T47D (cell line): ENCODE results near the gene ALOX15B.
"Not testable (repeated sequence)": the region's sequence is repeated elsewhere in the genome, so short reads cannot be mapped to it uniquely, and the experiment has no call there.

Experiments used
- DNase-seq, 2 experiments: peaks; one replicate each; pipeline versions ENCODE4 v3.0.0 to v3.0.0-alpha.2; 2011 to 2012; ENCODE audit warnings: low read depth in 1 of 2, low spot score in 1 of 2
- JUND ChIP-seq: IDR thresholded peaks from 2 replicates; pipeline ENCODE4 v1.6.1; 2012; ENCODE audit warnings: low read depth
- in situ Hi-C: cut with HindIII; loops from 2 replicates; pipeline ENCODE4 v1.10.0; 2016; ENCODE audit warnings: low sequenced_read_pairs, low pct_unique_long_range_greater_than_20kb

ALOX15B gene

DNA sequence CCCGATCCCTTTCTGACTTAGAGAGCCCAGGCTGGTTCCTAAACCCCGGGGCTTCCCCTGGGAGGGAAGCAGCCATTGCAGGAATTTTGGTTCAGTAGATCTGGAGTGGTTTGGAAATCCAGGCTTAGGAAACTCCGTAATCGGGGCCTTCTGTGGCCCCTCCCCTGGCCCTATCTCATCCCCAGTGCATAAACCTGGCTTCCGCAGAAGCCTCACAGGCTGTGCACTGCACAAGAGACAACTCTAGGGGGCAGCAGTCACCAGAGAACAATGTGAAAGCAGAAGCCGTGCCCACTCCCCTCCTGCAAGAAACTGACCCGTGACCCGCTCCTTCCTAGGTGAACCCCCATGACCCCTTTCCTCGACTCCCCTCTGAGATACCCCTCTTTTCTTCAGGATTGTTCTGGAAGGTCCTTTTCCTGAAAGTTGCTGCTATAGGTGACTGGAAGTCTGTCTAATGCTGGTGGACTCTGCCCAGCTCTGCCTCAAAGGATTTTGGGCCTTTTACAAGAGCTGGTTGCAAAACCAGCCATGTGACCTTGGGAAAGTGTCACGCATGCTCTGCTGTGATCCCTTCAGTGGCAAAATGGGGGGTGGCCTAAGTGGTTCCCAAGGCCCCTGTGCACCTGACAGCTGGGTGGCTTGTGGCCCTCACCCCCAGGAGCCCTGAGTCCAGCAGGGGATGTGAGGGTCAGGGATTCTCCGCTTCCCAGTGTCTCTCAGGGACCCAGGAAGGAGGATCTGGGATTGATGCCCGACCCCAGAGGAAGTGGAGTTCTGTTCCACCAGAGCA, 22.0 kb upstream of the ALOX15B start:
- DNase-seq, result peak in 1 of 2 experiments; percentile 63
- TF ChIP-seq JUND, result no peak
- in situ Hi-C loops, result no loop called here

DNA sequence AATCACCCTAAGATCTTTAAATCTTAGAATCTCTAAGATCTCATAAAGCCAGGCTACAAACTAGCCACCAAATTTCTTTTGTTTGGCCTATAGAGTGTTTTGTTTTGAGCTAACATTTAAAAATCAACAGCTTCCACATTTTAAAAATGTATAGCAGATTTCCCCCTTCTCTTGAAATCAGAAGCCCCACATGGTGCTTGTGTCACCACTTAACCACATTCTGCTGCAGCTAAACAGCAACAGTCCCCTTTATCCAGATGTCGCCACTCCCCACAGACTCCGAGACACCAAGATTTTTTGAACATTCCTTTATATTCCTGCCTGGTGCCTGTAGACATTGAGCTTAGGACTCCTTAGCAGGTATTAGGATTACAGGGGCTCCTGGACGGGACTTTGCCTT, 20.4 kb upstream of the ALOX15B start:
- no peak for DNase-seq
- in situ Hi-C loops, result no loop called here
- TF ChIP-seq JUND, result no peak

DNA sequence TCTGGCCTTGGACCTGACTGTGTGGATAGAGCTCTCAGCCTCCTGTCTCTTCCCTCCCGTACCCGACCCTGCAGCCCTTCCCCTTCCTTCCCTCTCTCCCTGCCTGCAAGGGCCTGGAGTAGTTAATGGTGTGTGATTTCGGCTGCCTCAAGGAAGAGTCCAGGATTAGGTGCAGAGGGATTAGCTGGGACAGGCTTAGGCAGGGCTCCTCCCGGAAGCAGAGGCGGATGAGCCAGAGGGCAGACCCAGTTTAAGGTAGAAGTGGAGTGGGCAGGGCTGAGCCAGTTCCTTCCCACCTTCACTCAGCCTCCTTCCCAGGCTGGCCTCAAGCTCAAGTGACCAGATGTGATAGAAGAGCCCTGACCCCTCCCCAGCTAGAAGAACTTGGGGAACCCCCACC, 19.7 kb upstream of the ALOX15B start:
- TF ChIP-seq JUND, result no peak
- peak in 1 of 2 experiments; percentile 88 for DNase-seq
- in situ Hi-C loops, result no loop called here

DNA sequence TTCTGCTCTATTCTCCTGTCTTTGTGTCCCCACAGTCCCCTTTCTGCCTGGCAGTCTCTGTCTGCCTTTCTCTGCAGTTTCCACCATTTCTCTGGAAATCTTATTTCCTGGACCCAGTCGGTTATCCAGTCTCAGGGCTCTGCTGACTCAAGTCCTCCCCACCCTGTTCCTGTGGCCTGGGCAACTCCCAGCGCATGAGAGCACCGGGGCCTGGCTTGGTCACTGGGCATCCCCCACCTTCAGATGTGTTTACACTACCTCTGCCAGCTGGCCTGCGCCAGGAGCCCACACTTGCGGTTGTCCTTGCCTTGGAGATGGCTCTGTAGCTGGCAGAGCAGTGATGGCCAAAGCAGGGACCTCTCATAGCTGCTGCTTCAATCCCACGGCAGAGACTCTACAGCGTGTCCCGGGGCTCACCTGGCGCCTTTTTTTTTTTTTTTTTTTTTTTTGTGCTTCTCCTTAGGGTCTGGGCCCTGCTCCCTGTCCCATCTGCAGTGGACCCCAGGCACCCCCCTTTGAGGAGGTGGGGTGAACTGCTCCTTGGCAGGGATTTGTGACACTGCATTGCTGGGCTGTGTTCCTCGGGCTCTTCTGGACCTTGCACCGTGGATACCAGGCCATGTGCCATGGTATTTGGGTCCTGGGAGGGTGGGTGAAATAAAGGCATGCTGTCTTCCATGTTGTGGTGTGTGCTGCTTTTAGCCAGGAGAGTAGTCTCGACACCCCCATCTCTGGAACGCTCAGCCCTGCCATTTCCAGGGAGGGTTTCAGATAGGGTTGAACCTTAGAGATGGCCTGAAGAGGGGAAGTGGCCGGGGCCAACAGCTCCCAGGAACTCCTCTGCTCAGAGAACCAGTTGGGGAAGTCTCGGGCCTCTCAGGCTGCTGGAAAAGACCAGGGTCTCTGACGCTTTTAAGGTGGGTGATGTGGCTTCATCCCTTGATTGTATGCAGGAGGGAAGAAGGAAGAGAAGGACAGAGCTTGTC, 18.9 kb upstream of the ALOX15B start:
- in situ Hi-C loops, result no loop called here
- TF ChIP-seq JUND, result no peak
- peak in 1 of 2 experiments; percentile 50 for DNase-seq

DNA sequence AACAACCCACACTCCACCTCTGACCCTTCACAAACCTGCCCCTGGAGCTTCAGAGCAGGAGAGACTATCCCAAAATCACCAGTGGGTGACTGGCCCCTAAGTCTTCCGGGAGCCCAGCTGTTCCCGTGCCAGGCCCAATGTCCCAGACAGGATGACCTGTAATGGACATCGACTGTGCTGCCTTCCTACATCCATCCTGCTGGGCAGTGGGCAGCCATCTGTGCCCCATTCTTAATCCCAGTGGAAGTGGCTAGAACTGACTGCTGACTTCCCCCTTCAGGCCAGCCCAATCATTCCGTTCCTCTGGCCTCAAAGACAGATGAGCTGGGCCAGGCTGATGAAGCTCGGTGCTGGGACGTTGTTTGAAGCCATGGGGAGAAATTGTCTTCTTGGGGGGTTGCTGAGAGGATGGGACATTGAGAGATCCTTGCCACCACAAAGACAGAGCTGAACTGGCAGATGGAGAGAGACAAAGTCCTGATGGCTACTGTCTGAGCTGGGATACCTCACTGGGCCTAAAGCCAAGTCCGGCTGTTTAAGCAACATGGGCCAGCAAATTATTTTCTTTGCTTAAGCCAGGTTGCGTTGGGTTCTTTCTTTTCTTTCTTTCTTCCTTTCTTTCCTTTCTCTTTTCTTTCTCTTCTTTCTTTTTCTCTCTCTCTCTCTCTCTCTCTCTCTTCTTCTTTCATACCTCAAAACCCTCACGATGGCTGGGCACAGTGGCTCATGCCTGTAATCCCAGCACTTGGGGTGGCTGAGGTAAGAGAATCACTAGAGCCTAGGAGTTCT, 17.9 kb upstream of the ALOX15B start:
- in situ Hi-C loops, result no loop called here
- no peak for DNase-seq
- no peak for TF ChIP-seq JUND

DNA sequence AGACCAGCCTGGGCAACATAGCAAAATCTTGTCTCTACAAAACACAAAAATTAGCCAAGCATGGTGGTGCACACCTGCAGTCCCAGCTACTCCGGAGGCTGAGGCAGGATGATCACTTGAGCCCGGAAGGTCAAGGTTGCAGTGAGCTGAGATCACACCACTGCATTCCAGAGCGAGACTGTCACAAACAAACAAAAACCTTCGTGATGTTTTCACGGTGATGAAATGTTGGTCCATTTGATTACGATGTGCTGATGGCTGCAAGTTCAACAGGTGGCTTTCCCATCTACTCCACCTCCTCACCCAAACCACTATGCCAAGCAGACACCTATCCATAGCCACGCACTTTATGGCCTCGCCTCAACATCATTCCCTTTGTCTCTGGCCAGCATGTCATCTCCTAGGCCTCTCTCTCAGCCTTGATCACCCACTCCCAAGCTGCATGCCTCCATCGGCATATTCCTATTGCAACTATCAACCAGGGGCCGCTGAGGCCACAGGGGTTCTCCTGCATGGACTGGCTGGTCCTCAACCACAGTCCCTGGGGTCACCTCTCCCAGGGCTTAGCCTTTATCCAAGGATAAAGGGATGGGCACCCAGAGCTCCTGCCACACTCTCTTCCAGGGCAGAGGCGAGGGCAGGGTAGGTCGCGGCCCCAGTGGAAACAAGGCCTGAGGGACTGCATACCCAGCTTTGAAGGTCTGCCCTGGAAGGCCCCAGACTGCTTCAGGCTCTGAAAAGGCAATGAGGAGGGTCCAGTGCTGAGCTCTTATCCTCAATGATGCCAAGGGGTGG, 17.1 kb upstream of the ALOX15B start:
- in situ Hi-C loops, result no loop called here

DNA sequence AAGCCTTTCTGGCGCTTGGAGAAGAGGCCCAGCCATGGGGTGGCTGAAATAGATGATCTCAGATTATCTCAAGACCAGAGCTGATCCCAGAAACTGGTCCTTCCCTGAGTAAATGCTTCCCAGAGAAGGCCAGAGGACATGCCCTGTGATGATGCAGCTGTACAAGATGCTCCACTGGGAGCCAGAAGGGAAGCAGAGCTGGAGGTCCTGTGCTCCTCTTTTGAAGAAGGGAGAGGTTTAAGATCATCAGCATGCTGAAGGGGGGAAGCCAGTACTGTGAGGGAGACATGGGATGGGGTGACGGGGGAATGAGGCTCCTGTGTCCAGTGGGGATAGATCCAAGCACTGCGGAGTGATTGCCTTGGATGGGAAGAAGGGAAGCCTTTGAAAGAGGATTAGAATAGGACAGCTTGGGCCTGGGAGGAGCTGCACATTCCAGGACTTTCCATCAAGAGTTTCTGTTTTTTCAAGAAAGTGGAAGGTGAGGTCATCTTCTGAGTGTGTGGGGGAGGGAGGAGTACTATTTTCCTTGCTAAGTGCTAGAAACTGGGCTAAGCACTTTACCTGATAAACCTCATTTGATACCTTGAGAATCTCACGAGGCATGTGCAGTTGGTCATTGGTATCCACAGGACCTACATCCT, 16.4 kb upstream of the ALOX15B start:
- TF ChIP-seq JUND, result no peak
- DNase-seq, result no peak
- in situ Hi-C loops, result no loop called here

More for the DNA sequence above, 17.1 kb upstream of the ALOX15B start:
- no peak for DNase-seq
- TF ChIP-seq JUND, result no peak

DNA sequence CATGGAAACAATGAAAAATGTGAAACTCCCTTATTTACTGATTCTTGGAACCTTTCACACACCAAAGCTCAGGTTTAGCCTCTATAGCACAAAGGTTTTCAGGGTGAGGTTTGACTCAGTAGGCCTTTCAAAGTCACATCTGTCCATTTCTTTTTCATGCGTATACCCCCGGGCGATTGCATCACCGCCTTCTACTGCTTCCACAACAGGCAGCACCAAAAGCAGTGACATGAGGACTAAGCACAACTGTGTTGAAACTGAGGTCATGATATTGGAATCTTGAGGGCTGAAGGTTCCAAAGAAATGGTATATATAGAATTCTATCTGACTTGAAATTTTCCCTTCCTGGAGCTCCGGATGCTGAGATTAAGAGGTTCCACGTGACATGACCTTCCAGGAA, 14.7 kb upstream of the ALOX15B start:
- in situ Hi-C loops, DNase-seq: not testable (repeated sequence)

DNA sequence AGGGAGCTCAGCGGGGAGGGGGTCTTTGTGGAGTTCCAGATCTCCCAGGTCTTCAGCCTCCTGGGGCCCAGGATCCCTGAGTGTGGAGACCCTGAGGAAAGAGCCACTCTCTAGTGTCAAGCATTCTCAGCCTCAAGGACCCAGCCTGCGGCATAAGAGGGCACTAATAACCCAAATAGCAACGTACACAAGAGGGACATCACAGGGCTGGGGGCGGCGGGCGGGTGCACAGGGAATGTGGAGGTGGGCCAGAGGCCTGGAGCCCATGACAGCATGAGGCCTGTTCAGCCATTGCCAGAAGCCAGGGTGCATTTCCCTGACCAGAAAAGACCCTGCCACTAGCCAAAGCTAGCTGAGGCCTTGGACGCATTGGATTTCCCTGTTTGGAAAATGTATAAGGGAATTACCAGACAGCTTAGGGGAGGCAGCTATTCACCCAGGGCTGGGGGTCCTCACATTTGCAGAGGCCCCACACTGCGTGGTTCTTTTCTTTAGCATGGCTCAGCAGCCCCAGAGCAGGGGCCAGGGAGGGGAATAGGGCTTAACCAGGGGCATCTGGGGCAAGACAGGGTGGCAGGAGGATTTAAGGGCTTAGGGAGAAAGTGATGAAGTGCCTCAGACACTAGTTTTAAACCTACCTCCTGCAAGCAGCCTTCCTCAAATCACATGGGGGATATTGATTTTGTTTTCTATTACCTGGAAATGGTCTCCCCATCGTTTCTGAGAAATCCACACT, 13.5 kb upstream of the ALOX15B start:
- no peak for DNase-seq
- TF ChIP-seq JUND, result no peak
- in situ Hi-C loops, result no loop called here

DNA sequence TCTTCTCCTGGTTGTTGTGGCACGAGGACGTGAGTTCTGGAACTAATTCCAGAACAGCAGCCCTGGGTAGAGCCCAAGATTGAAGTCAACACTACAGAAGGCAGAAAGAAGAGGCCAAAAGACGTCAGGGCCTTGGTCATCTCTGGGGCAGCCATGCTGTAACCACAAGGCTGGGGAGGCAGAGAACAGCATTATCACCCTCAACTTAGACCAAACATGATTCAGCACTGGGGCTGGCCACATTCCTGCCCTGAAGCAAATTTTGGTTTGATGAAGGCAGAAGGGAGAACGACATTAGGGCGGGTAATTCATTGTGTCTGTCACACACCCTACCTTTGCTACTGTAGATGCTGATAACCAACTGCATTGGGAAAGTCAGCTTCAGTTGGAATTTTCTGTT, 9.7 kb upstream of the ALOX15B start:
- in situ Hi-C loops, result no loop called here
- no peak for DNase-seq

DNA sequence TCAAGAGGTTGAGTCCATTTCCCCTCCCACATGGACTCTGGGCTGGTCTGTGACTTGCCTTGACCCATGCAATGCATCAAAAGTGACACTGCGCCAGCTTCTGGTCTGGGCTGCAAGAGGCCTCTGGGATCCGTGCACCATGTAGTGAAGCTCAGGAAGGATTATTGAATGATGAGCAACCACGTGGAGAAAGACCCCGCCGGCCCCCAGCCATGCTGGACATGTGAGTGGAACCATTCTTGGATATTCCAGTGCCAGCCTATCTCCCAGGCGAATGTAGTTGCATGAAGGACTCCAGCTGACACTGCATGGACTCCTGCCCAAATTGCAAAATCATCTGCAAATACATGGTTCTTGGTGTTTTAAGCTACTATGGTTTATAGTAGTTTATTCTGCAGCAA, 7.6 kb upstream of the ALOX15B start:
- in situ Hi-C loops, result no loop called here
- no peak for TF ChIP-seq JUND
- DNase-seq, result no peak

More for the DNA sequence above, 9.7 kb upstream of the ALOX15B start:
- TF ChIP-seq JUND, result no peak
